Stomach (tissue), 9 donors: ENCODE results near the gene GRK1. TPM values are rescaled to one million over a fixed set of nuclear protein-coding genes. Genes with fewer than 3 reads are reported as not detected.
A peak's percentile ranks its signal among the peaks of the same experiment; 100 is the strongest.

ENCODE experiments used
- DNase-seq, 2 donors: peaks; one replicate each; pipeline versions ENCODE4 v3.0.0 to v3.0.0-alpha.2; 2013 to 2019
- H3K27ac ChIP-seq, 5 donors: fragments of 200-600 bp in 4 of 5; sonication (generic) in 4 of 5; one replicate each; pipeline ENCODE4 v1.5.1; 2013 to 2019; ENCODE audit warnings: mild to moderate bottlenecking in 1 of 5, moderate library complexity in 1 of 5
- H3K27me3 ChIP-seq, 3 donors: fragments of 200-600 bp; sonication (generic); one replicate each; pipeline ENCODE4 v1.5.1; 2017 to 2019; ENCODE audit warnings: mixed run types in 1 of 3
- H3K36me3 ChIP-seq, 4 donors: fragments of 200-600 bp; sonication (generic); 1 replicate in 3 of 4; 2 replicates in 1 of 4; pipeline ENCODE4 v1.5.1; 2016 to 2019
- H3K4me1 ChIP-seq, 4 donors: fragments of 200-600 bp; sonication (generic); one replicate each; pipeline ENCODE4 v1.5.1; 2016 to 2019
- H3K4me3 ChIP-seq, 4 donors: fragments of 200-600 bp; sonication (generic) in 3 of 4; one replicate each; pipeline ENCODE4 v1.5.1; 2016 to 2019; ENCODE audit warnings: mild to moderate bottlenecking in 1 of 4
- H3K9me3 ChIP-seq, 4 donors: fragments of 200-600 bp; sonication (generic); one replicate each; pipeline ENCODE4 v1.5.1; 2016 to 2019
- EP300 ChIP-seq: sonication (generic); formaldehyde crosslinking; IDR thresholded peaks from one replicate; pipeline ENCODE4 v1.6.1; 2017; ENCODE audit warnings: antibody characterized with exemption
- POLR2A ChIP-seq, 4 donors: fragments of 450-650 bp; IDR thresholded peaks; one replicate each; pipeline ENCODE4 v1.6.1; 2016; ENCODE audit warnings: antibody characterized with exemption in 4 of 4, control low read depth in 2 of 4, mild to moderate bottlenecking in 1 of 4, moderate library complexity in 1 of 4
- POLR2AphosphoS5 ChIP-seq, 3 donors: sonication (generic); formaldehyde crosslinking; IDR thresholded peaks; one replicate each; pipeline ENCODE4 v1.6.1; 2016; ENCODE audit warnings: antibody characterized with exemption in 3 of 3
- WGBS, 5 donors: extraction: QIAGEN DNeasy Blood & Tissue Kit in 3 of 5; methylation state at CpG; one replicate each; pipeline versions ENCODE4 v1.1.5 to v1.1.7; 2013 to 2018; 5-methylcytosine and 5-hydroxymethylcytosine counted together
- intact Hi-C: fragments of 100-400 bp; cut with DNase I; formaldehyde crosslinking; loops from one replicate; pipeline ENCODE4 v1.15.1; 2023; ENCODE audit warnings: low total_unique reads
- polyA plus RNA-seq, 3 donors: library from polyadenylated mRNA; stranded (reverse); fragments of 200-250 nt; gene quantifications; one replicate each; pipeline ENCODE4 v1.2.3, GENCODE V29; 2013
- total RNA-seq, 5 donors: library from RNA; depleted of rRNA; stranded (reverse); fragments of >200 nt; gene quantifications; one replicate each; pipeline versions ENCODE4 v1.1.0 to v1.2.3, GENCODE V29; 2014 to 2016
- TF ChIP-seq, protein P1 (sequence below), 7 experiments: fragments of 450-650 bp in 4 of 7; fragments of 200-600 bp in 3 of 7; sonication (generic) in 3 of 7; IDR thresholded peaks; one replicate each; pipeline ENCODE4 v1.5.1; 2016 to 2019; ENCODE audit warnings: antibody characterized with exemption in 7 of 7, control low read depth in 2 of 7, mild to moderate bottlenecking in 1 of 7
- donor health status: healthy with polysubstance abuse.
- donor health status: Bipolar disorder and iron deficiency.
- donor health status: healthy.

Gene GRK1
- total and polyA plus RNA-seq, 8 donors, result not detected

- intact Hi-C loops, result no loop called here
- Histone ChIP-seq H3K27ac (no peak overlapping the region), H3K27me3 (peaks cover 0 to 43% (median 23%) of the 10 kb centered on the region in 3 donors), H3K4me1 (no peaks in the 10 kb centered on the region), H3K9me3 (peaks cover 0 to 5% (median 4%) of the 10 kb centered on the region in 4 donors), H3K4me3 (no peak overlapping the region), H3K36me3 (no peaks in the 10 kb centered on the region)
- DNase-seq, result peak in 1 of 2 donors; percentile 20
- TF ChIP-seq EP300, result no peak
- no peak for TF ChIP-seq POLR2AphosphoS5 (IDR thresholded peaks at IDR 0.05)
- no peak for TF ChIP-seq POLR2A (IDR thresholded peaks at IDR 0.05)
- TF ChIP-seq, protein P1, sequence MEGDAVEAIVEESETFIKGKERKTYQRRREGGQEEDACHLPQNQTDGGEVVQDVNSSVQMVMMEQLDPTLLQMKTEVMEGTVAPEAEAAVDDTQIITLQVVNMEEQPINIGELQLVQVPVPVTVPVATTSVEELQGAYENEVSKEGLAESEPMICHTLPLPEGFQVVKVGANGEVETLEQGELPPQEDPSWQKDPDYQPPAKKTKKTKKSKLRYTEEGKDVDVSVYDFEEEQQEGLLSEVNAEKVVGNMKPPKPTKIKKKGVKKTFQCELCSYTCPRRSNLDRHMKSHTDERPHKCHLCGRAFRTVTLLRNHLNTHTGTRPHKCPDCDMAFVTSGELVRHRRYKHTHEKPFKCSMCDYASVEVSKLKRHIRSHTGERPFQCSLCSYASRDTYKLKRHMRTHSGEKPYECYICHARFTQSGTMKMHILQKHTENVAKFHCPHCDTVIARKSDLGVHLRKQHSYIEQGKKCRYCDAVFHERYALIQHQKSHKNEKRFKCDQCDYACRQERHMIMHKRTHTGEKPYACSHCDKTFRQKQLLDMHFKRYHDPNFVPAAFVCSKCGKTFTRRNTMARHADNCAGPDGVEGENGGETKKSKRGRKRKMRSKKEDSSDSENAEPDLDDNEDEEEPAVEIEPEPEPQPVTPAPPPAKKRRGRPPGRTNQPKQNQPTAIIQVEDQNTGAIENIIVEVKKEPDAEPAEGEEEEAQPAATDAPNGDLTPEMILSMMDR (IDR thresholded peaks at IDR 0.05), result no peak
- WGBS, 5 donors, result 70 to 77% (median 72%) methylated on average over 27 to 35 of the region's 35 CpGs
Observed at GRCh38 chr13:113776231-113777125, 109.5 kb downstream of the GRK1 start.

- H3K4me3 ChIP-seq, result no peak overlapping the region
- intact Hi-C loops, result no loop called here
- no peaks in the 10 kb centered on the region for H3K36me3 ChIP-seq
- no peaks in the 10 kb centered on the region for H3K9me3 ChIP-seq
- H3K27me3 ChIP-seq, result peaks cover 0 to 43% (median 23%) of the 10 kb centered on the region in 3 donors
- TF ChIP-seq POLR2A (IDR thresholded peaks at IDR 0.05), result no peak
- no peak for TF ChIP-seq POLR2AphosphoS5 (IDR thresholded peaks at IDR 0.05)
- TF ChIP-seq, protein P1 (IDR thresholded peaks at IDR 0.05), result no peak
- TF ChIP-seq EP300, result no peak
- WGBS, 5 donors, result 31 to 46% (median 37%) methylated on average over 20 to 29 of the region's 29 CpGs
- H3K27ac ChIP-seq, result no peak overlapping the region
- no peaks in the 10 kb centered on the region for H3K4me1 ChIP-seq
- peak in 1 of 2 donors; percentile 64 for DNase-seq
Observed at GRCh38 chr13:113777311-113778260, 110.6 kb downstream of the GRK1 start.

- no peak overlapping the region for H3K4me3 ChIP-seq
- TF ChIP-seq EP300 (no peak), POLR2AphosphoS5 (IDR thresholded peaks at IDR 0.05) (no peak), POLR2A (IDR thresholded peaks at IDR 0.05) (no peak)
- TF ChIP-seq, protein P1 (IDR thresholded peaks at IDR 0.05), result no peak
- H3K4me1 ChIP-seq, result no peaks in the 10 kb centered on the region
- no peak for DNase-seq
- peaks cover 0 to 27% (median 15%) of the 10 kb centered on the region in 3 donors for H3K27me3 ChIP-seq
- H3K9me3 ChIP-seq, result no peaks in the 10 kb centered on the region
- intact Hi-C loops, result no loop called here
- no peaks in the 10 kb centered on the region for H3K36me3 ChIP-seq
- WGBS, 5 donors, result 76 to 89% (median 79%) methylated on average over 2 of the region's 2 CpGs
- H3K27ac ChIP-seq, result no peak overlapping the region
Observed at GRCh38 chr13:113781571-113781970, 114.6 kb downstream of the GRK1 start.

- intact Hi-C loops, result no loop called here
- TF ChIP-seq POLR2A (IDR thresholded peaks at IDR 0.05) (no peak), EP300 (no peak), POLR2AphosphoS5 (IDR thresholded peaks at IDR 0.05) (no peak)
- TF ChIP-seq, protein P1 (IDR thresholded peaks at IDR 0.05), result no peak
- H3K4me3 ChIP-seq, result no peak overlapping the region
- no peak overlapping the region for H3K27ac ChIP-seq
- H3K36me3 ChIP-seq, result no peaks in the 10 kb centered on the region
- H3K4me1 ChIP-seq, result no peaks in the 10 kb centered on the region
- peak in 1 of 2 donors; percentile 11 for DNase-seq
- H3K27me3 ChIP-seq, result peaks cover 0 to 18% (median 7%) of the 10 kb centered on the region in 3 donors
- no peaks in the 10 kb centered on the region for H3K9me3 ChIP-seq
- WGBS, 5 donors, result 74 to 83% (median 81%) methylated on average over 13 to 14 of the region's 14 CpGs
Observed at GRCh38 chr13:113782472-113782871, 115.5 kb downstream of the GRK1 start.
